HFF-Myc (cell line): ENCODE measurements around the gene AGBL2.
"Not testable (repeated sequence)": the region's sequence is repeated elsewhere in the genome, so short reads cannot be mapped to it uniquely, and the experiment has no call there.

Experiments used
- DNase-seq: peaks from one replicate; pipeline ENCODE4 v3.0.0-alpha.2; 2011; ENCODE audit warnings: low read depth; ENCODE audit errors: extremely low read depth
- H3K4me3 ChIP-seq: replicated peaks from 2 replicates; pipeline ENCODE4 v1.5.1; 2011; ENCODE audit warnings: low read depth, mild to moderate bottlenecking, control low read depth, low read length
- CTCF ChIP-seq: IDR thresholded peaks from 2 replicates; pipeline ENCODE4 v1.5.1; 2012; ENCODE audit warnings: mild to moderate bottlenecking, low read depth, low read length, control low read depth; ENCODE audit errors: missing control alignments

Gene AGBL2

GRCh38 chr11:47716692-47717091, 1.5 kb upstream of the AGBL2 start:
- no peak overlapping the region for H3K4me3 ChIP-seq
- no peak for DNase-seq
- TF ChIP-seq CTCF: no peak

- no peak for TF ChIP-seq CTCF
- no peak for DNase-seq
- peak overlapping the region; percentile 63 for H3K4me3 ChIP-seq
Measured at GRCh38 chr11:47714554-47715081, 551 bp downstream of the AGBL2 start.

- no peak overlapping the region for H3K4me3 ChIP-seq
- DNase-seq: no peak
- no peak for TF ChIP-seq CTCF
Measured at GRCh38 chr11:47711816-47712215, 3.4 kb downstream of the AGBL2 start.

GRCh38 chr11:47711225-47711624, 3.9 kb downstream of the AGBL2 start:
- no peak overlapping the region for H3K4me3 ChIP-seq
- no peak for TF ChIP-seq CTCF
- DNase-seq: no peak

- not testable (repeated sequence) for H3K4me3 ChIP-seq, DNase-seq
Measured at GRCh38 chr11:47707275-47707786, 7.8 kb downstream of the AGBL2 start.

GRCh38 chr11:47705721-47706120, 9.4 kb downstream of the AGBL2 start:
- no peak for DNase-seq
- TF ChIP-seq CTCF: no peak

GRCh38 chr11:47691979-47692378, 23.2 kb downstream of the AGBL2 start:
- no peak for DNase-seq
- no peak overlapping the region for H3K4me3 ChIP-seq
- no peak for TF ChIP-seq CTCF

More at GRCh38 chr11:47705721-47706120, 9.4 kb downstream of the AGBL2 start:
- no peak overlapping the region for H3K4me3 ChIP-seq
